ENCODE results near the gene CRY1. TPM values are rescaled to one million over a fixed set of nuclear protein-coding genes. Genes with fewer than 3 reads are reported as not detected.

Gene CRY1
- total and polyA plus RNA-seq, 9 of the 15 experiments (the other 6 are each of a cell fraction or from before 2014, with no cell fraction given), result 8.7 to 33.3 (median 25.2) TPM

- TF ChIP-seq HCFC1 (IDR thresholded peaks at IDR 0.05; ENCODE audit: low read depth, low read length) (no peak), SMARCE1 (IDR thresholded peaks at IDR 0.05) (no peak), KLF13 (tag; IDR thresholded peaks at IDR 0.05; ENCODE audit: borderline replicate concordance, low read depth) (peak; percentile 75; the same call in 1 of the 2 replicates), NFIX (CRISPR knock-in tag; IDR thresholded peaks at IDR 0.05; ENCODE audit: low read depth) (0 out of 2 replicates have a peak, but pooled peaks have one; percentile 17), CREB3 (tag; conservative IDR thresholded peaks at IDR 0.05; ENCODE audit: low read depth) (peak; percentile 96), ZKSCAN1 (IDR thresholded peaks at IDR 0.05; ENCODE audit: low read depth, low read length) (no peak), MNT (conservative IDR thresholded peaks at IDR 0.05) (no peak), ZNF57 (CRISPR knock-in tag; IDR thresholded peaks at IDR 0.05) (no peak), MTF1 (CRISPR knock-in tag; IDR thresholded peaks at IDR 0.05; ENCODE audit: borderline replicate concordance) (peak; percentile 53; the same call in 1 of the 2 replicates), ZNF584 (CRISPR knock-in tag; IDR thresholded peaks at IDR 0.05; ENCODE audit: low read depth) (peak; percentile 90), ZFP30 (CRISPR knock-in tag; IDR thresholded peaks at IDR 0.05; ENCODE audit: borderline replicate concordance) (no peak), ZFPM2 (CRISPR knock-in tag; IDR thresholded peaks at IDR 0.05) (no peak), ZNF41 (CRISPR knock-in tag; conservative IDR thresholded peaks at IDR 0.05) (peak; percentile 86), SIN3A (IDR thresholded peaks at IDR 0.05; ENCODE audit: borderline replicate concordance in 2 of 2, control insufficient read depth in 1 of 2, low read depth in 2 of 2, low read length in 2 of 2) (no peak), ZNF217 (CRISPR knock-in tag; IDR thresholded peaks at IDR 0.05) (no peak), ZNF79 (CRISPR knock-in tag; IDR thresholded peaks at IDR 0.05; ENCODE audit: low read depth) (peak; percentile 70), PURB (CRISPR knock-in tag; IDR thresholded peaks at IDR 0.05; ENCODE audit: low read depth) (no peak), ZNF696 (CRISPR knock-in tag; conservative IDR thresholded peaks at IDR 0.05) (no peak), ID3 (CRISPR knock-in tag; IDR thresholded peaks at IDR 0.05) (no peak), ID3 (tag; IDR thresholded peaks at IDR 0.05) (peak; percentile 96), PATZ1 (CRISPR knock-in tag; IDR thresholded peaks at IDR 0.05; ENCODE audit: borderline replicate concordance) (no peak), CBX2 (IDR thresholded peaks at IDR 0.05; ENCODE audit: insufficient read depth, low read length, poor library complexity, severe bottlenecking) (no peak)
Observed at GRCh38 chr12:107033758-107034739, 59.3 kb downstream of the CRY1 start (continued).

Data from K562 (cell line).